AG09309 (cell line): ENCODE measurements around the gene STARD8.

Source experiments
- DNase-seq: peaks from one replicate; pipeline ENCODE4 v3.0.0-alpha.2; 2010; ENCODE audit warnings: low read depth
- H3K4me3 ChIP-seq: 2 replicates; pipeline ENCODE4 v1.5.1; 2011; ENCODE audit warnings: mild to moderate bottlenecking, low read depth, low read length, moderate library complexity; ENCODE audit not compliant: control insufficient read depth
- TF ChIP-seq, protein P1 (sequence below): IDR thresholded peaks from 2 replicates; pipeline ENCODE4 v1.5.1; 2011; ENCODE audit warnings: mild to moderate bottlenecking, low read depth, low read length, inconsistent platforms; ENCODE audit not compliant: insufficient read depth, control insufficient read depth; ENCODE audit errors: missing control alignments

STARD8 gene

DNA sequence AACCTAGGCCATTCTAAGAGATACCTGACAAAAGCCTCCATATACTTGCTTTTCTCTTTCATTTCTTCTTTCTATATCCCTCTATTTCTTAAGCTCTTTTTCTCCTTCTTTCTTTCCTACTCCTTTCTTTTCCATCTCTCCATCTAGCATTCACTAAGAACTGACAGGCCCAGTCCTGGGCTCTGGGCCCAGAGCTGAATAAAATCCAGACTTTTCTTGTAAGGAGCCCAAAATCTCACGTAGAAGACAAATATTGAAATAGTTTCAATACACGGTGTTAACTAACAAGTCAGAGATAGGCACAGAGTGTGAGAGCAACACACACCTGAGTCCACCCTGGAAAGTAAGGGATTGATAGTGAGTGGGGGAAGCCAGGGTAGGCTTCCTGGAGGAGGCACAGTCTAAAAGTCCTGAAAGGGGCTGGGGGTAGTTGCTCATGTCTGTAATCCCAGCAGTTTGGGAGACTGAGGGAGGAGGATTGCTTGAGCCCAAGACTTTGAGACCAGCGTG, 108.2 kb downstream of the STARD8 start:
- H3K4me3 ChIP-seq: no peak overlapping the region
- TF ChIP-seq, protein P1, sequence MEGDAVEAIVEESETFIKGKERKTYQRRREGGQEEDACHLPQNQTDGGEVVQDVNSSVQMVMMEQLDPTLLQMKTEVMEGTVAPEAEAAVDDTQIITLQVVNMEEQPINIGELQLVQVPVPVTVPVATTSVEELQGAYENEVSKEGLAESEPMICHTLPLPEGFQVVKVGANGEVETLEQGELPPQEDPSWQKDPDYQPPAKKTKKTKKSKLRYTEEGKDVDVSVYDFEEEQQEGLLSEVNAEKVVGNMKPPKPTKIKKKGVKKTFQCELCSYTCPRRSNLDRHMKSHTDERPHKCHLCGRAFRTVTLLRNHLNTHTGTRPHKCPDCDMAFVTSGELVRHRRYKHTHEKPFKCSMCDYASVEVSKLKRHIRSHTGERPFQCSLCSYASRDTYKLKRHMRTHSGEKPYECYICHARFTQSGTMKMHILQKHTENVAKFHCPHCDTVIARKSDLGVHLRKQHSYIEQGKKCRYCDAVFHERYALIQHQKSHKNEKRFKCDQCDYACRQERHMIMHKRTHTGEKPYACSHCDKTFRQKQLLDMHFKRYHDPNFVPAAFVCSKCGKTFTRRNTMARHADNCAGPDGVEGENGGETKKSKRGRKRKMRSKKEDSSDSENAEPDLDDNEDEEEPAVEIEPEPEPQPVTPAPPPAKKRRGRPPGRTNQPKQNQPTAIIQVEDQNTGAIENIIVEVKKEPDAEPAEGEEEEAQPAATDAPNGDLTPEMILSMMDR: no peak
- DNase-seq: no peak

DNA sequence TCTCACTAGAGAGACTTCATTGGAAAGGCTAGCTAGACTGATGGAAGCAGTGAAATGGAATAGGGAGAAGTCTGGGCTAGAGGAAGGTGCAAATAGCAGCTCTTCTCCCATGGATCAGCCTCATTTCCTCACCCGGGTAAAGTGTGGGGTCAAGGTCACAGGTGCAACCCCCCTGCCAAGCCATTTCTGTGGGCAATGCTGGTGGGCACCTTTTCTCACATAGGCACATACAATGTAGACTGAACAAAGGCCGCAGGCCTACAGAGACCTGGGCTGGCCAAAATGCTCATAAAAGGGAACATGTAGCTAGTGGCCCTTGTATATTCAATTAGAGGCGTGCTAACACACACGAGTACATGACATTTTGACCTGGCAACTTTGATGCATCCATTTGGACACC, 109.9 kb downstream of the STARD8 start:
- DNase-seq: no peak
- H3K4me3 ChIP-seq: no peak overlapping the region
- TF ChIP-seq, protein P1: no peak

DNA sequence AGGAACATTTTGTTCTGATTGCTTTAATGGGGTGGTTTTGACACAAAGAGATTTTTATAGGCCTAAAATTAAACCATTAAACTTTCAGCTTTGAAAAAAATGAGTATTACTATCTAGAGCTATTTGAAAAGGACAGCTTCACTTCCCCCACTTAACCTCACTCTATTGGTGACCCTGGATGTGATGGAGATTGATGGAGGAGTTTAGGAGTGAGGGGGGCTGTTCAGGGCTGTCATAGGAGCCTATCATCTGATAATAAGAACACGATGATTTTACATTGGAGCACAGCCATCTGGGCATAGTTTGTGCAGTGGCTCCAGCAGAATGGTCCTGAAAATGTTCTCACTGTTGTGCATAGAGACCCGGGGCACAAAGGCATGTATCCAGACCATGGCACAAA, 110.3 kb downstream of the STARD8 start:
- H3K4me3 ChIP-seq: no peak overlapping the region
- TF ChIP-seq, protein P1: no peak
- DNase-seq: no peak

DNA sequence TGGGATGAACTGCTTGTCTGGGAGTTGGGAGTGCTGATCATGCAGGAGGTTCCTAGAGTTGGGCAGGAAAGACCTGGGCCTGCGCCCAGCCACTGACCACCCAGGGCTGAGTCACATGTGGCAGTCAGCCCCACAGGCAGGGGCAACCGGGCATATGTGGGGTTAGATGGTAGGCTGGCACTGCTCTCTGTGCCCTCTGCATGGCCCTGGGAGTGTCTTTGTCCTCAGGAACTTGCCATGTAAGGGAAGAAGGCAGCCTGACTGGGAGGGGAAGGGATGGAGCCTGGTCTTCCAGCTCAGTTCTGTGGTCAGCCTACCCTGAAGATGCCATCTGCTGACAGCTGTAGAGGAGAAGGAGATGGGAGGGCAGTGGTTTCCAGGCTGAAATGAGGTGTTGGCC, 111.2 kb downstream of the STARD8 start:
- TF ChIP-seq, protein P1: no peak
- no peak overlapping the region for H3K4me3 ChIP-seq
- DNase-seq: no peak

DNA sequence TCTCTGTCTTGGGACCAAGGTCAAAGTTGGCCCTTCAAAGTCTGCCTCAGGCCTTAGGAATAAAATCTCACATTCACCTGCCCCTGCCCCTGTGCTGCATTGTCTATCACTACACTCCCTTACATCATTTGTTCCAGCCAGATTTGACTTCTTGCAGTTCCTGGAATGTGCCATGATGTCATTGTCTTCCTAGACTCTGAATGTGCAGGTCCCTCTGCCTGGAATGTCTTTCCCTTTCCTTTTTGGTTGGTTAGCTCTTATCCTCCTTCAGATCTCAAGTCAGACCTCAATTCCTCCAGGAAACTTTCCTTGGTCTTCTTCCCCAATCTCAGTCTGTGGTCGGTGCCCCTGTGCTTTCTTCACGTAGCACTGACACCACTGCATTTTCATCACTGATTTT, 113.6 kb downstream of the STARD8 start:
- no peak overlapping the region for H3K4me3 ChIP-seq
- no peak for DNase-seq
- TF ChIP-seq, protein P1: no peak

DNA sequence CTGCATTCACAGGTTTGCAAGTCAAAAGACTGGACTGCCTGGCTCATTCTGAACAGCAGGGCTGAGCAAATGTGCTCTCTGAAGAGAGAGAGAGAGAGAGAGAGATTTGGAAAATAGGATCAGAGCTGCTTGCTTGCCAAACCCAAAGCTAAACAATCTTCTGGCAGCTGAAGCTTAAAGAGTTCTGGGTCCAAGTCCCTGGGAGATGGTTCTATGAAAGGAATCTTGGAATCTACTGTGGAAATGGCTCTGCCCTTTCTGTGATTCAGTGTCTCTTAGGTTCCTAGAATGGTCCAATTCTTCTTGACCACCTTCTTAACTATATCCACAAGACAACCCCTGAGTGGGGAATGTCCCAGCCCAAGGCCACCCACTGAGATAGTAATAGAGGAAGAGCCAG, 115.3 kb downstream of the STARD8 start:
- DNase-seq: no peak
- TF ChIP-seq, protein P1: no peak
- H3K4me3 ChIP-seq: no peak overlapping the region

DNA sequence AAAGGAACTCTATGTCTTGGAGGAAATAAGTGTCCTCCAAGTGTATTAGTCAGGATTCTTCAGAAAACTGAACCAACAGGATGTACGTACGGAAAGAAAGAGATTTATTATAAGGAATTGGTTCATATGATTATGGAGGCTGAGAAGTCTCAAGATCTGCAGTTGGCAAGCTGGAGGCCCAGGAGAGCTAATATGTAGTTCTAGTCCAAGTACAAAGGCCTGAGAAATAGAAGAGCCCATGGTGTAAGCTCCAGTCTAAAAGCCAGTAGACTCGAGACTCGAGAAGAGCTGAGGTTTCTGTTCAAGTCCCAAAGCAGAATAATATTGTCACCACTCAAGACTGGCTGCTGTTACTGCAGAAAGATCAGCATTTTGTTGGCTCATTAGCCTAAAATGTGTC, 116.0 kb downstream of the STARD8 start:
- TF ChIP-seq, protein P1: no peak
- no peak for DNase-seq
- H3K4me3 ChIP-seq: no peak overlapping the region
